Activated T-helper 1 cell treated with anti-CD3 and anti-CD28 coated beads, Interleukin-2, amount 50 U/mL, for 16 hours (primary cell): ENCODE measurements around the gene ARHGEF38.

Experiments used
- DNase-seq, 2 donors: peaks; one replicate each; pipeline ENCODE4 v3.0.0-alpha.2; 2020; ENCODE audit warnings: low read depth in 1 of 2, low spot score in 1 of 2

Gene ARHGEF38

GRCh38 chr4:105551965-105552746 is at the start of gene ARHGEF38:
Gene ARHGEF38 (plus strand): TSS chr4:105552620. CDS start chr4:105552766, 146 bp downstream.
- DNase-seq = no peak

GRCh38 chr4:105503484-105503883 is 48.9 kb upstream of the ARHGEF38 start:
- DNase-seq = no peak

GRCh38 chr4:105504744-105505143 is 47.7 kb upstream of the ARHGEF38 start:
- no peak for DNase-seq

- no peak for DNase-seq
Observed at GRCh38 chr4:105509291-105509690, 43.1 kb upstream of the ARHGEF38 start.

- DNase-seq = no peak
Observed at GRCh38 chr4:105509714-105510113, 42.7 kb upstream of the ARHGEF38 start.

GRCh38 chr4:105510245-105510644 is 42.2 kb upstream of the ARHGEF38 start:
- DNase-seq = no peak

GRCh38 chr4:105520819-105521790 is 31.3 kb upstream of the ARHGEF38 start:
- DNase-seq = no peak

GRCh38 chr4:105526656-105527055 is 25.8 kb upstream of the ARHGEF38 start:
- DNase-seq = no peak

GRCh38 chr4:105527081-105527480 is 25.3 kb upstream of the ARHGEF38 start:
- no peak for DNase-seq

- no peak for DNase-seq
Observed at GRCh38 chr4:105536601-105537000, 15.8 kb upstream of the ARHGEF38 start.

- no peak for DNase-seq
Observed at GRCh38 chr4:105541420-105541819, 11.0 kb upstream of the ARHGEF38 start.

- DNase-seq = no peak
Observed at GRCh38 chr4:105542039-105542438, 10.4 kb upstream of the ARHGEF38 start.

- DNase-seq = no peak
Observed at GRCh38 chr4:105543346-105543745, 9.1 kb upstream of the ARHGEF38 start.

- DNase-seq = no peak
Observed at GRCh38 chr4:105543881-105544280, 8.5 kb upstream of the ARHGEF38 start.

- no peak for DNase-seq
Observed at GRCh38 chr4:105544520-105545286, 7.7 kb upstream of the ARHGEF38 start.

GRCh38 chr4:105546086-105546485 is 6.3 kb upstream of the ARHGEF38 start:
- no peak for DNase-seq

- no peak for DNase-seq
Observed at GRCh38 chr4:105547769-105548168, 4.7 kb upstream of the ARHGEF38 start.

GRCh38 chr4:105548483-105548882 is 3.9 kb upstream of the ARHGEF38 start:
- DNase-seq = no peak

GRCh38 chr4:105550641-105551040 is 1.8 kb upstream of the ARHGEF38 start:
- DNase-seq = no peak

- no peak for DNase-seq
Observed at GRCh38 chr4:105555409-105555808, 3.0 kb downstream of the ARHGEF38 start.

GRCh38 chr4:105556206-105556605 is 3.8 kb downstream of the ARHGEF38 start:
- DNase-seq = no peak
